ENCODE measurements around the gene FOXO1.

DNA sequence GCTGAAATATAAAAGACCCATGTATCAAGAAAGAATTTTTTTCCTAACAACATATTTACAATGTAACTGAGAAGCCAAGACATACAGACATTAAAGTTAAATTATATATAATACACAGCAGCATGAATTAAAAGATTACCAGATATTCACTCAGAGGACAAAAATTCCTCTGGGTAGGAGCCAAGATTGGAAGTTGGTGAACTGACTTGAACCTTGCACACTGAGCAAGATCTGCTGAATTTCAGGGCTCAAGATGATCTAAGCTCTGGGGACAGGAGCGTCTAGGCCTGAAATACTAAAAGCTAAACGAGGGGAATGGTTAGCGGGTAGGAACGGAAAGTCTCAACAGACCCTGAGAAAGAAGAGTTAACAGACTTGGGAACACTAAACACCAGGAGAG, 8.5 kb downstream of the FOXO1 start:
- TF ChIP-seq, protein P1, sequence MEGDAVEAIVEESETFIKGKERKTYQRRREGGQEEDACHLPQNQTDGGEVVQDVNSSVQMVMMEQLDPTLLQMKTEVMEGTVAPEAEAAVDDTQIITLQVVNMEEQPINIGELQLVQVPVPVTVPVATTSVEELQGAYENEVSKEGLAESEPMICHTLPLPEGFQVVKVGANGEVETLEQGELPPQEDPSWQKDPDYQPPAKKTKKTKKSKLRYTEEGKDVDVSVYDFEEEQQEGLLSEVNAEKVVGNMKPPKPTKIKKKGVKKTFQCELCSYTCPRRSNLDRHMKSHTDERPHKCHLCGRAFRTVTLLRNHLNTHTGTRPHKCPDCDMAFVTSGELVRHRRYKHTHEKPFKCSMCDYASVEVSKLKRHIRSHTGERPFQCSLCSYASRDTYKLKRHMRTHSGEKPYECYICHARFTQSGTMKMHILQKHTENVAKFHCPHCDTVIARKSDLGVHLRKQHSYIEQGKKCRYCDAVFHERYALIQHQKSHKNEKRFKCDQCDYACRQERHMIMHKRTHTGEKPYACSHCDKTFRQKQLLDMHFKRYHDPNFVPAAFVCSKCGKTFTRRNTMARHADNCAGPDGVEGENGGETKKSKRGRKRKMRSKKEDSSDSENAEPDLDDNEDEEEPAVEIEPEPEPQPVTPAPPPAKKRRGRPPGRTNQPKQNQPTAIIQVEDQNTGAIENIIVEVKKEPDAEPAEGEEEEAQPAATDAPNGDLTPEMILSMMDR (IDR thresholded peaks at IDR 0.05; ENCODE audit: insufficient read depth, low read length, poor library complexity, severe bottlenecking) = no peak
- no peak for TF ChIP-seq EZH2phosphoT487 (conservative IDR thresholded peaks at IDR 0.05; ENCODE audit: low read length)

All from SU-DHL-6 (cell line).